GM18511 (cell line): Measurements from ENCODE around the gene SPSB4.
A peak's percentile ranks its signal among the peaks of the same experiment; 100 is the strongest.

Experiments
- ATAC-seq: cut with Tn5 transposase; IDR thresholded peaks from one replicate; pipeline ENCODE4 v1.9.1; 2021; ENCODE audit warnings: mild to moderate bottlenecking, moderate library complexity; ENCODE audit not compliant: unreplicated experiment

The SPSB4 gene

DNA sequence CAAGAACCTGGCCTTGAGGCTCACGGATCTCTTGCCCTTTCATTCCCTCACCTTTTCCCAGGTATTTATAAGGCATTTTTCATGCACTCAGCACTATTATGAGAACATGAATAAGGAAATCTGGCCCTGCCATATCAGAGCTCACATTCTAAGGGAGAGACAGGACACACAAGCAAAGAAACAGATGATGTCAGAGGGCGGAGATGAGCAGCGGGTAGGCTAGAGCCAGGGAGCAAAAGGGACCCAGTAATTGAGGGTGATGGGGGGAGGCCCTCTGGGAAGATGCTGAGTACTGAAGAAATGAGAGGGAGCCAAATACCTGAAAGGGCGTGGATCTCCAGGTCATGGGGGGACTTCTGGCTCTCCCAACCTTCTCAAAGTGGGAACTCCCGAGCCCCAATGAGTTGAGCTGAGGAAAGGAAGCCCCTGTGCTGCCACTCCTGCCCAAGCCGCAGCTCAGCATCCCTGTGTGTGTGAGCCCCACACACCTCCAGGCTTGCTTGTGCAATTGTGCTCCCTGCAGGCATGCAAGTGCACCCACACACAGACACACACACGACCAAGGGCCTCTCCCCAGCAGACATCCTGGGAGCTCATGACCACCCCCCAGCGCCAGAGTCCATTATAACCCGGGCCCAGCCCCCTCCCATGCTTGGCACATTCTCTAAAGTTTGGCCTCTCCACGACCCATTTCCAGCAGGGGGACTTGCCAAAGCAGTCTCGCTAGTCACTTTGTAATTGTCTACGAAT, 99.1 kb downstream of the SPSB4 start:
- no peak for ATAC-seq

DNA sequence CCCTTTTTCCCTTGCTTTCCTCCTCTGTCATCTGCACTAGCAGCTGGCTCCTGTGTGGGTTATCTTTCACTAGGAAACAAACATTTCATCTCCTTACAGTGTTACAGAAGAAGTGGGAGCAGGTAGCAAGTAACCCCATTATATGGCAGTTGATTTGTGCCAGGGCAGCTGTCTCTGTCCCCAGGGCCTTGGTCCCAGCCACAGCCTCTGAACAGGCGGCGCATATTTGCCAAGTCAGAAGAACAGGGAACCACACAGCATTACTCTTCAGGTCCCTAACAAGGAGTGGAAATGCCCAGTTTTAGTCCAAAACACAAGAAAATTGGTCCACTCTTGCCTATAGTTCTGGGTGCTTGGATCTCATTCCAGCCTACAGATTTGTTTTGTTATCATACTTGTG, 99.8 kb downstream of the SPSB4 start:
- ATAC-seq = no peak

DNA sequence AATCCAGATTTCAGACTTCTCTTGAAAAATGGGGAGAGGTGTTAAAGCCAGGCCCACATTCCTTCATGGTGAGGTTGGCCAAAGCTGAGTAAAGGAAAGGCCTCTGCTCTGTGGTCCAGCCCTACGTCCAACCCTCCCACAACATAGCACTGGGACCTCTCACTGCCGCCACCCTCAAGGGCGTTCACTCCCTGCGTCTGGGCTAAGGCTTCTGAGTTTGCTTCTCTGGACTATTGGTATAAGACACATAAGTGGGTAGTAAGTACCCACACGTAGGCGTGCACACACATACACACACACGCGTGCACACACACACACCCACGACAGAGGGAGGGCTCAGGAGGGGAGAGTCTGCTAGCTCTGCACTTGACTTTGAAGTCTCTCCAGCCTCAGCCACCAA, 100.3 kb downstream of the SPSB4 start:
- no peak for ATAC-seq

GRCh38 chr3:141152130-141152529, 101.0 kb downstream of the SPSB4 start:
- ATAC-seq = no peak

- ATAC-seq = no peak
Observed at GRCh38 chr3:141152801-141153678, 101.9 kb downstream of the SPSB4 start.

- no peak for ATAC-seq
Observed at GRCh38 chr3:141153679-141153966, 102.5 kb downstream of the SPSB4 start.

DNA sequence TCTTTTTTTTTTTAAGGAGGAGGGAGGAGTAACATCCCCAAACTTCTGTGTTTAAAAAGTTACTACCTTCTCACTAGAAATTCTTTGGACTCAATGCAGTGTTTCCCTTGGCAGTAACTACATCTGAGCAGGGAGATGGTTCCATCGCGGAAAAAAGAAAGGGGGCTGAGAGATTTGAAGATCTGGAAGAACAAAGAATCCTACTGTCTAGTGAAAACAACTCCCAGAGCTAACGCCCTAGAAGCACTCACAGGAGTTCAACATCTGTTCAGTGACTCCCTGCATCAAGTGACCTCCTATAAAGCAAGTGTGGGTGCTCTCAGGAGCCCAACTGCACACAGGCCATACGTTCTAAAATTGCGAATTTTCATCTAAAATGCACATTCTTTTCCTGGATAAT, 113.7 kb downstream of the SPSB4 start:
- no peak for ATAC-seq

- ATAC-seq = no peak
Observed at GRCh38 chr3:141167681-141168080, 116.5 kb downstream of the SPSB4 start.

- ATAC-seq = no peak
Observed at GRCh38 chr3:141170678-141171295, 119.6 kb downstream of the SPSB4 start.

GRCh38 chr3:141174674-141175073, 123.5 kb downstream of the SPSB4 start:
- no peak for ATAC-seq

DNA sequence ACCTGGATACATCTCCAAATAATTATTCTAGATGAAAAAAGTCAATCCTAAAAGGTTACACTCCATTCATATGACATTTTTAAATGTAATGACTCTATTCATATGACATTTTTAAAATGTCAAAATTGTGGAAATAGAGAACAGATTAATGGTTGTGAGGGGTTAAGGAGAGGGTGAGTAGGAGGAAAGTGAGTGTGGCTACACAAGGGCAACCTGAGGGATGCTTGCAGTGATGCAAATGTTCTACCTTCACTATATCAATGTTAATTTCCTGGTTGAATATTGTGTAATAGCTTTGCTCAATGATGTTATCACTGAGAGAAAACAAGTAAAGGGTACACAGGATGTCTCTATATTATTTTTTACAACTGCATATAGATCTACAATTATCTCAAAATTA, 125.6 kb downstream of the SPSB4 start:
- ATAC-seq = no peak

- no peak for ATAC-seq
Observed at GRCh38 chr3:141178026-141178425, 126.9 kb downstream of the SPSB4 start.

DNA sequence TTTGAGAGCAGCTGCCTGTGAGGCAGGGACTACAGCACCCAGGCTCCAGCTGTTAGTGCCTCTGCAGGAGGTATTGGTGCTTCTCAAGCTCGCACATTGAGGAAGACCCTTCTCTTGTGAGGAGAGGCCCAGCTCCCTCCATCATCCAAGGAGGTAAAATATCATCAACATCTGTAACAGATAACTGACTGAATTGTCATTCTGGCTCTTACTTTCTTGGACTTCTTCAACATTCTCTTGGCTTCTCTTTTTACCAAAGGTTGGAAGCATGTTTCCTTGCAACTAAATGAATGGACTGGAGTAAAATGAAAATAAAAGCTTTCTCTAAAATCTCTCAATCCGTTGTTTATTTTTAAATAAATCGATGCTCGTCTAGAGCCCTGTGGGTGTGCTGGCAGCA, 127.4 kb downstream of the SPSB4 start:
- no peak for ATAC-seq

- no peak for ATAC-seq
Observed at GRCh38 chr3:141179983-141180382, 128.8 kb downstream of the SPSB4 start.

DNA sequence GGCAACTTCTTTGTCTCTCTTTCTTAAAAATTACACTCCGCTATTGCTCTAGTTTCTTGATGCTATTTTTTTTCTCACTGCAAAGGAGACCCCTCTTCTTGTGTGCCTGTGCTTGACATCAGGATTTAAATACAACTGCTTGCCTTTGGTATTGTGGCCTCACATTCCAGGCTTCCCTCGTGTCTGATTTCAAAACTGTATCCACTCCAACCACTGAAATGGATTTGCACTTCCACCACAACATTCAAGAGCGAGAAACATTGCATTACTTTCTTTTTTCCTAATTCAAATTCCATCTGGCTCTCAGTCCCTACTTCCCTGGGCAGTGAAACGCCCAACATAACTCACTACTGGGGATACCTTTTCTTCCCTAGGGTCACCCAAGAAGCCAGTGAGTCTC, 130.0 kb downstream of the SPSB4 start:
- no peak for ATAC-seq

DNA sequence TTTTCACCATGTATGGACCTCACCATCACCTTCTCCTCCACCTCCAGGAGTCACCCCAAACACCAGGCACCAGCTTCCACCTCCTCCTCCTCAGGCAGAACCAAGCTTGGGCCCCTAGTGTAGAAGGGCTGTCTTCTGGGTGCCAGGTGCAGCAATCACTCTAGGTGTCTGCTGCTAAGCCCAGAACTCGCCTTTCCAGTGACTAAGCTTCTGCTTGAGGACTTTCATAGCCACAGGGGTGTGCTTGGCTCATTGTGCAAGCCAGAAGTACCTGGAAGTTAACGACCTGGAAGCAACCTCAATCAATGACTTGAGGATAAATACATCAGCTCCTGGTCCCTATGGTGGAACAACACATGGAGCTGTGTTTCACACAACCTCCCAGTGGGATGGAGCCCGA, 130.7 kb downstream of the SPSB4 start:
- ATAC-seq = no peak

- ATAC-seq = no peak
Observed at GRCh38 chr3:141183606-141184005, 132.5 kb downstream of the SPSB4 start.

GRCh38 chr3:141184430-141184829, 133.3 kb downstream of the SPSB4 start:
- no peak for ATAC-seq

DNA sequence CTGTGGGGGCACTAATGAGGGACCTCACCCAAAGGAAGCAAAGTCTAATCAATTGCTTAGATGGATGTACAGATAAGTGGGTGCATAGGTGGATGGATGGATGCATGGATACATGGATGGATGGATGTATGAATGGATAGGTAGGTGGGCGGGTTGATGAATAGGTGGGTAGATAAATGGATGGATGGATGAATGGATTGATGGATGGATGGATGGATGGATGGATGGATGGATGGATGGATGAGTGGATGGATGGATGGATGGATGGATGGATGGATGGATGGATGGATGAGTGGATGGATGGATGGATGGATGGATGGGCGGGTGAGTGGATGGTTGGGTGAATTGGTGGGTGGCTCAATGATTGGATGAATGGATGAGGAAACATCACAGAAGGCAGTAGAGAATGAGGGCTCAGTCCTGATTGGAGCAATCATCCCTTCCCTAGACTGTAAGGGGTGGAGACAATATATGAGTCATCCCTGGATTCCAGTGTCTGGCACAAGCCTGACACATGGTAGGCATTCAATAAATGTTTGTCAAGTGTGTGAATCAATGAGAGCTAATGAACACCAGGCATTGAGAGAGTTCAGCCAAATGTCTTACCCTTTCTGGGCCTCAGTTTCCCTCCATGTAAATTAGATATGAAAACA, 140.1 kb downstream of the SPSB4 start:
- ATAC-seq = no peak

DNA sequence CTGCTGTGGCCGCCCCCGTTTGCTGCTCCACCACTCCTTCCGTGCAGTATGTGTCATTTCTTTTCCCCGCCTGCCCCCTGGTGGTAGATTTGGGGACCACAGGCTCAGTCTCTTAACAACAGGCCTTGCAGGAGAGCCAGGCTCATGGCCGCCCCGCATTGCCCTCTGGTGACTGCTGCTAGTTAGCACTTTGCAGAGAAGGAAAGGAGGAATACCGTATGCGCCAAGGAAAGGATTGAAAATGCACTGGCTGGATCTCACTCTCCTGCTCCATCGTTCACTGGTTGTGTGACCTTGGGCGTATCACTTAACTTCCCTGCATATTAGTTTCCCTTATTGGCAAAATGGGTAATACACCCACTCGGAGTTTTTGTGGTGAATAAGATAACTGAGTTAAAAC, 141.2 kb downstream of the SPSB4 start:
- peak; percentile 100 for ATAC-seq

- no peak for ATAC-seq
Observed at GRCh38 chr3:141193066-141193830, 142.1 kb downstream of the SPSB4 start.
